HL-60/S4 treated with retinoic acid at 250 ng/mL for 4 days and 3 days (cell line): ENCODE results near the gene COL18A1.

ENCODE experiments used
- in situ Hi-C: fragments of 300-500 bp; cut with MboI; formaldehyde crosslinking; loops from 2 replicates; pipeline ENCODE4 v1.7.0; 2022; ENCODE audit warnings: low sequenced_read_pairs

Gene COL18A1

GRCh38 chr21:45396620-45396995 lies 8.4 kb upstream of the COL18A1 start:
- in situ Hi-C loops = no loop called here

DNA sequence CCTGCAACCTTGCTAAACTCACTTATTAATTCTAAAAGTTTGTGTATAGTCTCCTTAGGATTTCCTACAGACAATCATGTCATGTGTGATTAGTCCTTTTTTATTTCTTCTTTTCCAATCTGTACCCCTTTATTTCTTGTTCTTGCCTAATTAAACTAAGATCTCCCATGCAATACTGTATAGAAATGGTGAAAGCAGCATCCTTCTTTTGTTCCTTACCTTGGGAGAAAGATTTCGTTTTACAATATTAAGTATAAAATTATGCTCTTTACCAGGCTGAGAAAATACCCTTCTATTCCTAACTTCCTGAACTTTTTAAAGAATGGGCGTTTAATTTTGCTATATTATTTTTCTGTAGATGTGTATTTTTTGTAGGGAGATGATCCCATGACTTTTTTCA lies 7.6 kb upstream of the COL18A1 start:
- in situ Hi-C loops = no loop called here

GRCh38 chr21:45401054-45401518 lies 3.9 kb upstream of the COL18A1 start:
- in situ Hi-C loops = no loop called here

DNA sequence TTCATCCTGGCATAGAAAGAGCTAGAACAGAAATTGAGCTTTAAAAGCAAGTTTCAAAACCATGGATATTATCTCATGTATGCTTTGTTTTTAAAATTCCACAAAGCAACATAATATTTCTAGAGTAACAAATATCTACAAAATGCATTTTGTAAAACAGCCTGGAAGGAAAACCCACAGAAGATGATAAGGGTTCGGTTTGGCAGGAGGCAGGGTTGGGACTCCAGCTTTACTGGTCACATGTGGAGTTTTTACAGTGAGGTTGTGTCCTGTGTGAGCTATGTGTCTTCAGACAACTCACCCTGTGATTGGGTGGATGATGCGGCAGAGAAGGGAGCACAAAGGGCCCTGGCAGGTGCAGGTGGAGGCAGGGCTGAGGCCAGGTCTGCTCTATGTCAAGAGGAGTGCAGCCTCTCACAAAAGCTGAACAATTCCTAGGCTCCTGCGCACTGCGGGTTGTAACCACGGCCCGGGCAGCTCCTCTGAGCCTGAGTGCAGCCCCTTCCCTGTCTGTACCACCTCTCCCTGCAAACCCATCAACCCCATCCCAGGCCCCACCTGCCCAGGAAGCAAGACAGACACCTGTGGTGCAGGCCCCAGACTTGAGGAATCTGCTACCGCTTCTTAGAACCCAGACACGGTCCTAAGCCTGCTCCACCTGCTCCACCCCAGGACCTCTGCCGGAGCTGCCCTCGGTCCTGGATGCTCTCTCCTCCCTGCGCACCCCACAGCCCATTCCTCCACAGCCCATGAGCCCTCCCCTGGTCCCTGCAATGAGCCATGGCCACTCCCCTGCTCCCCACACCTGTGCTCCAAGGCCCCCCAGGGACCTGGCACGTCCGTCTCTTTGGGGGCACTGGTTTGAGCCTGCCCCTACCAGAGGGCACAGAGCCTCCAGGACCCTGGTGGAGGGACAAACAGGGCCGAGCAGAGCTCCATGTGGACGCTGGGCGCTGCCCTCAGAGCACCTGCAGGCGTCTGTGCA lies 2.8 kb upstream of the COL18A1 start:
- in situ Hi-C loops = no loop called here

GRCh38 chr21:45403133-45403824 lies 1.7 kb upstream of the COL18A1 start:
- in situ Hi-C loops = no loop called here

- in situ Hi-C loops = no loop called here
Measured at GRCh38 chr21:45403825-45404729, 888 bp upstream of the COL18A1 start.

DNA sequence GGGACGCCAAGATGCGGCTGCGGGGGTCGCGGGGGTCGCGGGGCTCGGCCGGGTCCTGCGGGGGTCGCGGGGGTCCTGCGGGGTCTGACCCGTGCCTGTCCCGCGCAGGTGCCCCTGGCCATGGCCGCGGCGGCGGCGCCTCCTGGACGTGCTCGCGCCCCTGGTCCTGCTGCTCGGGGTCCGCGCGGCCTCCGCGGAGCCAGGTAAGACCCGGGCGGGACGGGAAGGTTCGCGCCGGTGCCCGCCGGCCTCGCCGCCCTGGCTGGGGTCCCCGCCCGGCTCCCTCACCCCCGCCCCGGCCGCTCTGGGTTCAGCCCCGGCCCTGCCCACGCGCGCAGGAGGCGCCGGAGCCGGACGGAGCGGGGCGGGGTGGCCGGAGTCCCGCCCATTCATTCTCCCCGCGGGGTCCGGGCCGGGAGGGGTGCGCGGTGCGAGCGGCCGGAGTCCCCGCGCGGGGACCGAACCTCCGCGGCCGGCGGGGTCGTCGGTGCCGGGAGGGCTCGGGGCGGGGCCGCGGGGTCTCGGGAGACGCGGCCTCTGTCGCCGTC lies 380 bp downstream of the COL18A1 start:
- in situ Hi-C loops = no loop called here

- in situ Hi-C loops = no loop called here
Measured at GRCh38 chr21:45405819-45406762, 1.1 kb downstream of the COL18A1 start.

DNA sequence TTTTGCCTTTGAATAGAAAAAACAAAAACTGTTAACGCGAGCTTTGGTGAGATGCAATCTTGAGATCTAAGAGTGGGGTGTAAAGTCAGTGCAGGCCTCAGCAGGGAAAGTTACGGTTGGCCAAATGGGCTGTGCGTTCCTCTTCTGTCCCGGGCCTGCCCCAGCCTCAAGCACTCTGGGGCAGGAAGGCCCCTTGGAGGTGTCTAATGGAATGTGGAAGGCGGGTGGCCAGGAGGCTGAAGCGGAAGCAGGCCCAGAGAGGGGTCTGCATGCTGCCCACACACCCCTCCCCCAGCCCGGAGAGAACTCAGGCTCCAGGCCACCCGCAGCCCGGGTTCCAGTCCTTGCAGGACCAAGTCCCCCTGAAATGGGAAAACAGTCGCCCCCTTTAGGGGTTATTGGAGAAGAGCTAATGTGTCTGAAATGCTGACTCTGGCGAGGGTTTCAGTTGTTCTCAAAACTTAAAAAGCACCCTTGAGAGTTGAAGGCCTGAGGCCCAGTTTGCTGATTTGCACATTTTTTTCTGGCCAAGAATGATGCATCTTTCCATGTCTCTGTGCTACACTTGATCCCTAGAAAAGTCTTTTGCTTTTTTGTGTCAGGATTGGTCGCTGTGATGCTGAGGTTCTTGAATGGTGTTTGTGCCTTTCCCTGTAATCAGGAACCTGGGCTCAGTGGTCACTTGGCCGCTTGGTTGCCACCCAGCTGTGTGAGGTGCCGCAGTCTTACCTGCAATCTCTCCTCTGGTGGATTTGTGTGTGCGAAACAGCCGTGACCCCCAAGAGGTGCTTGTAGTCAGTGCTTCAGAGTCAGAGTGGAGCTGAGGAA lies 2.0 kb downstream of the COL18A1 start:
- in situ Hi-C loops = no loop called here

DNA sequence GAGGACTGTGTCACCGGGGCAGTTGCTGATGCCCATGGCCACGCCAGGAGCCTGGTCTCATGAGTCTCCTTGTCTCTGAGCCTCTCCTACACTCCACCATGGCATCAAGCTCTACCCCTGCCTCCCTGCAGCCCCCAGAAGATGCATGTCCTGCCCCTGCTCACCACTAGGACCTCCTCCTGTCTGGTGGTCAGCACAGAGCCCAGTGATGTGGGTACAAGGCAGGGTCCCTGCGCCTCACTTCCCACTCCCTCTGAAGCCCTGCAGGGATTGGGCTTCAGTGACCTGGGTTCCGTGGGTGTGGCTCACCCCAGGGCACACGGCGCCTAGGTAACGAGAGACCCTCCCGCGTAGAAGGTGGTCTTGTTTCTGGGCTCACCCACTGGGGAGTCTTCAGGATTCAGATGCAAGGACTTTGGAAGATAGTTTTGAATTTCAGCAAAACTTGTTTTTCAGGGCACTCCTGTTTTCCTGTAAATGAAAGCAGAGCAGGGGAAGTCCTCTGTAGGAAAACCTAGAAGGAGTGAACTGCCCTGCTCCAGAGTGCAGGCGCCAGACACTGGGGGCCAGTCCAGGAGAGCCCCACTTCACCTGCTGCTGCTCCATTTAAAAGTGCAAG lies 2.8 kb downstream of the COL18A1 start:
- in situ Hi-C loops = no loop called here

- in situ Hi-C loops = no loop called here
Measured at GRCh38 chr21:45408271-45408791, 3.4 kb downstream of the COL18A1 start.

GRCh38 chr21:45408801-45409261 lies 3.9 kb downstream of the COL18A1 start:
- in situ Hi-C loops = no loop called here

- in situ Hi-C loops = no loop called here
Measured at GRCh38 chr21:45409466-45410150, 4.6 kb downstream of the COL18A1 start.

DNA sequence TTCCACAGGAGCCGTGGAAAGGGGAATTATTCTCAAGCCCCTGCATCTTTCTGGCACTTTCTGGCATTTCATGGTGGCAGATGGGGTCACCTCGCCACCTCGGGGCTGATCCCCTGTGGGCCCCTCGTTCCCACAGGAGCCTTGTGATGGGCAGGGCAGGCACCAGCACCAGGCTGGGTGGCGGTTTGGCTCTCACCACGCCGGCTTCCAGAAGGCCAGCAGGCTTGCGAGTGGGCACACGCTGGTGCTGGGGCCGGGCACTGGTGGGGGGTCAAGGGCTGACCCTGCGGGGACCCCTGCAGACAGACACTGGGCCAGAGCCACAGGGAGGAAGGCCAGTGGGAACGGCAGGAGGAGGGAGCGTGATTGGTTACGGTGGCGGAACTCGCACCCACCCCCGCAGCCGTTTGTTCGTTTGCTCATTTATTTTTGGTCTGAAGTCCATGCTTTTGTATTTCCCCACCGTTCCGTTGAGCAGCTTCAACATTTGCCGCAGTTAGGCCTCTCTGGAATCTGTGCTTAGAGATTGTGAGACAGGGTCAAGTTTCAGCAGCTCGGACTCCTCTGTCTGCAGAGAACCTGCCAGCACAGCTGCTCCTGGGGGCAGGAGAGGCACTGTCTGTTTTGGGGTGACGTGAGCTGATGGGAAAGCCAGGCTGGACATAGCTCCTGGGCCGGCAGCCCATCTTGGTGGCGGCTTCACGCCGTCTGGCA lies 5.3 kb downstream of the COL18A1 start:
- in situ Hi-C loops = no loop called here

- in situ Hi-C loops = no loop called here
Measured at GRCh38 chr21:45410865-45411809, 6.2 kb downstream of the COL18A1 start.

DNA sequence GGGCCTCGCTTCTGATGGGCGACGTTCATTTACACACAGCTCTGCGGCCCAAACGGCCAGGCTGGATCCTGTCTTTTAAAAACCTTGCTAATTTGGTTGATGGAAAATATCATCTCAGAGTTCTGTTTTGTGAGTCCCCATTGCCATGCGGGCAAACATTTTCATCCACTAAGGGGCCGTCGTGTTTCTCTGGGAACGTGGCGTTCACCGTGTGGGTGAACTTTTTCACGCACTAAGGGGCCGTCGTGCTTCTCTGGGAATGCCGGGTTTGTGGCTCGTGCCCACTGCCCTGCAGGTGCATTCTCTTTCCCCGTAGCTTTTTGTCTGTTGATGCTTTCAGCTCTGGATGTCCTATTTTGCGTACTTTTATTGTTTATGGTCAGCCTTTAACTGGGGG lies 6.8 kb downstream of the COL18A1 start:
- in situ Hi-C loops = no loop called here
